H1 (cell line): ENCODE data around the gene PRR7. TPM values are rescaled to one million over a fixed set of nuclear protein-coding genes. Genes with fewer than 3 reads are reported as not detected.

Source experiments
- ATF3 ChIP-seq: IDR thresholded peaks from 2 replicates; pipeline ENCODE4 v1.6.1; 2011; ENCODE audit warnings: low read depth, mild to moderate bottlenecking, low read length; ENCODE audit not compliant: insufficient read depth
- CHD2 ChIP-seq: IDR thresholded peaks from 2 replicates; pipeline ENCODE4 v1.6.1; 2012; ENCODE audit warnings: low read length, improper control_type of control experiment
- CHD7 ChIP-seq: fragments of 300-600 bp; sonication (generic); IDR thresholded peaks from 2 replicates; pipeline ENCODE4 v1.7.1; 2012; ENCODE audit warnings: low read length, moderate library complexity, mild to moderate bottlenecking, inconsistent platforms; ENCODE audit not compliant: insufficient replicate concordance
- PHF8 ChIP-seq: fragments of 200-600 bp; sonication (generic); conservative IDR thresholded peaks from 2 replicates; pipeline ENCODE4 v1.7.1; 2012; ENCODE audit warnings: low read depth, mild to moderate bottlenecking, inconsistent platforms, low read length, moderate library complexity
- RBBP5 ChIP-seq: IDR thresholded peaks from 2 replicates; pipeline ENCODE4 v1.7.1; 2012; ENCODE audit warnings: low read depth, mild to moderate bottlenecking, inconsistent platforms, low read length, moderate library complexity, borderline replicate concordance
- SAP30 ChIP-seq: fragments of 300-600 bp; sonication (generic); IDR thresholded peaks from 2 replicates; pipeline ENCODE4 v1.7.1; 2012; ENCODE audit warnings: low read length, moderate library complexity, mild to moderate bottlenecking, inconsistent platforms; ENCODE audit not compliant: insufficient read depth, insufficient replicate concordance
- SIRT6 ChIP-seq: IDR thresholded peaks from one replicate; pipeline ENCODE4 v1.7.1; 2012; ENCODE audit warnings: low read length, inconsistent platforms
- polyA plus RNA-seq, 7 experiments: library from polyadenylated mRNA; depleted of rRNA in 3 of 7; stranded (reverse) in 5 of 7; unstranded in 2 of 7; fragments of >200 nt in 5 of 7; fragments of 200-250 nt in 2 of 7; gene quantifications; 1 replicate in 5 of 7; 2 replicates in 1 of 7; 4 replicates in 1 of 7; pipeline versions ENCODE4 v1.2.1 to v1.2.3, GENCODE V29; 2011 to 2013; ENCODE audit warnings: missing spikeins in 2 of 7, mixed read lengths in 2 of 7
- total RNA-seq: library from RNA; stranded (reverse); fragmentation: NEBNext Ultra II Directional; extraction: Animal tissue kit (Norgen Biotek cat#: 25700); gene quantifications from 2 replicates; pipeline ENCODE4 v1.2.1, GENCODE V29; 2021

The PRR7 gene
- total and polyA plus RNA-seq, 2 of the 8 experiments (the other 6 are each of a cell fraction or from before 2014, with no cell fraction given): 8.0 to 11.8 TPM

GRCh38 chr5:177465044-177465443, 18.4 kb downstream of the PRR7 start (continued):
- TF ChIP-seq CHD7: no peak
- no peak for TF ChIP-seq CHD2
- no peak for TF ChIP-seq SIRT6
- no peak for TF ChIP-seq PHF8
- no peak for TF ChIP-seq RBBP5
- no peak for TF ChIP-seq SAP30
- TF ChIP-seq ATF3: no peak
